ENCODE results near the gene CREB3L4.
A peak's percentile ranks its signal among the peaks of the same experiment; 100 is the strongest.

Gene CREB3L4

DNA sequence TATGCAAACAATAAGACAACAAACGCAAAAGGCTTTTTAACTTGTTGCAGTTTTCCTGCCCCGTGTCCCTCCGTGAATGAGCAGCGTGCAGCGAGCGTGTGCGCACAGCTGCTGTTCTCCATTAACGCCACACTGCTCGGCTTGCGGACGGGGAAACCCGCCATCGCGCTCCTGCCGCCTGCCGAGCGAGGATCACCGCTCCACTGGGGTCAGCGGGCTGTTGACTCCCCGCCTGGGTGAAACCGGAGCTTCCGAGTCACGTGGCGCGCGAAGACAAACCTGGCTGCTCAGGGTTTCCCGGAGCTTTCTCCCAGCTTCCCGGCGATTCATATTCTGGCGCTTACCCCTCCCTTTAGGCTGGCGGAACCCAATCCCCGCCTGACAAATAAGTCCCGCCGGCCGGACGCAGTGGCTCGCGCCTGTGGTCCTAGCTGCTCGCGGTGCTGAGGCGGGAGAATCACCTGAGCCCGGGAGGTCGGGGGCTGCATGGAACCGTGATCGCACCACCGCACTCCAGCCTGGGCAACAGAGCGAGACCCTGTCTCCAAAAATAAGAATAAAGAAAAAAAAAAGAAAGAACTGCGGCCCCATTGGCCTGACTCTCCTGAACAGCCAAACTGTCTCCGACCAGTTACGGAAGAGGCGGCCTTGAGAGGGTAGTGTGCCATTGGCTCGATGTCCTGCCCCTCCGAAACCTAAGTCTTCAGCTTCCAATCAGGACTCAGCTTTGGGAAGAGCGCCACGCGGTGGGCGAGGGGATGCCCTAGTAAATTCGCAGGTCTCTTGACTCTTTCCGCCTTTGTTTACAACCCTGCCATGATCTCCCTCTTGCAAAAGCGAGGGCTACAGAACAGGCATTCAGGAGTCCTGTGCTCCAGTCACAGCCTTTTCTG, at the start of gene CREB3L4:
Gene CREB3L4 (plus strand): TSS at position 796 of the 893 bp plus-strand sequence. CDS start 624 bp downstream, outside the sequence.
- DNase-seq (ENCODE audit: low read depth in 2 of 3, low spot score in 2 of 3): peak; percentile 55 to 67 (median 58)

DNA sequence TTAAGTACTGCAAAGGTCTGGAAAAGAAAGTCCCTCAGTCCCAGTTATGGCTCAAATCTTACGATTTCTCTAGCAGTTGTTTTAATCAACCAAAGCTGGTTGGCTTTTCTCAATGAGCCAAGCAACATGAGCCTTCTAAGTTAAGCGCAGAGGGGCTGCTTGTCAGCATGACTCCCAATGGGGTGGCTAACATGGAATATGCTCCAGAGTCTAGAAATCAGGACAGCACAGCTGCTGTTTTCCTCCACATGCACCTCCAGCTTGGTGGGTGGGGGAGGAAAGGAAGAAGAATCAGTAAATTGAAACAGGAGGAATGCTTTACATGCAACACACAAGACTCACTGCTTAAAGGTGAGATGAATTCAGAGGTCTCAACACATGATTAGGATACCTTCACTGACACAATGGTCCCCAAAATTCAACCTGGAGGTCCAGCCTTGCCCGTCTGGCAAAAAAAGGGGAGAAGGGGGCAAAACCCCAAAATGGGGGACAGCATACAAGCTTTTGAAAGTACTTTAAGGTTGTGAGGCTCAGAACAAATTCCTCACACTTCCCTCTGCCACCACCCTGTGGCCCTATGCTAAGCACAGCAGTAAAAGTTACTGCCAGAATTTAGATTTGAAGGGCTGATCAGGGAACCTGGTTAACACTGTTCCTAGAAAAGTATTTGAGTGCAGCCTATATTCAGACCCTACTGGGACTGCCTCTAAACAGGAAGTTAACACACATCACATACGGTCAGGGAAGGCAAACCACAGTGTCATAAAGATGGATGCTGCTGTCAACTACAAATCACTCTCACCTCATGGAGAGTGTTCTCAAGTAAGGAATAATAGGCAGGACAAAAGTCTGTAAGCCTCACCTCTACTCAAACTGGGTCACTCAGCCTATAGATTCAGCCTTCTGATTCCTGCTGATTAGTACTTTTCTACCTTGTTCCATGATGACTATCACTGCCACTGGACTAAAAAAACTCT, 47.5 kb upstream of the CREB3L4 start:
- no peak for DNase-seq (ENCODE audit: low read depth in 2 of 3, low spot score in 2 of 3)

DNA sequence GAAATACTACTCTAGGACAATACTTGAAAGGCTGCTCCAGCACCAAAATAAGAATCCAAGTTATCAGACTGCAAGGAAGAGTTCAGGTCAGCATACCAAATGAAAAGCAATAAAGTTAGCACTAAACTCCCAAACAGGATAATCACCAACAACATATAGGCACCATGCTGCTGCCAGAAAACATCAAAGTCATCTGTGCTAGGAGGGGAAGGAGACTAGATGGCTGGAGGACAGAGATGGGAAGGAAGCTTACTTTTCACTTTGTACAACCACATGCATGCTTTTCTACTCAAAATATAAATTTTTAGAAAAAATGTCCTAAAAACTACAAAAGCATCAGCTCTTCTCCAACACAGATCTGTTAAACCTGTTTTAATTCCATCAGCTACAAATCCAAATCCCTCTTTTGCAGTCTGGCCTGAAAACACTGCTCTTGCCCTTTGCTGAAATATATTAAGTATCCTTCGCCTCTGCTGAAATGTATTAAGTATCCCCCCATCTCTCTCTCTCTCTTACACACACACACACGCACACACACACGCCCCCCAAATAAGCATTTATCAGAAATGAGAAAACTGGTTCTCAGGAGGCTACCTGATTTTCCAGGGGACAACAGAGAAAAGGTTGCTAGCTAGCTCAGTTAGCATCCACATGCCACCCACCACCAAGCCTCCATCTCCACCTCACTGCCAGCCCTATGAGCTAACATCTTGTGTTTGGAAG, 46.5 kb upstream of the CREB3L4 start:
- peak in 1 of 3 experiments; percentile 15 for DNase-seq (ENCODE audit: low read depth in 2 of 3, low spot score in 2 of 3)

- DNase-seq (ENCODE audit: low read depth in 2 of 3, low spot score in 2 of 3): no peak
Observed at GRCh38 chr1:153921803-153922075, 46.0 kb upstream of the CREB3L4 start.

DNA sequence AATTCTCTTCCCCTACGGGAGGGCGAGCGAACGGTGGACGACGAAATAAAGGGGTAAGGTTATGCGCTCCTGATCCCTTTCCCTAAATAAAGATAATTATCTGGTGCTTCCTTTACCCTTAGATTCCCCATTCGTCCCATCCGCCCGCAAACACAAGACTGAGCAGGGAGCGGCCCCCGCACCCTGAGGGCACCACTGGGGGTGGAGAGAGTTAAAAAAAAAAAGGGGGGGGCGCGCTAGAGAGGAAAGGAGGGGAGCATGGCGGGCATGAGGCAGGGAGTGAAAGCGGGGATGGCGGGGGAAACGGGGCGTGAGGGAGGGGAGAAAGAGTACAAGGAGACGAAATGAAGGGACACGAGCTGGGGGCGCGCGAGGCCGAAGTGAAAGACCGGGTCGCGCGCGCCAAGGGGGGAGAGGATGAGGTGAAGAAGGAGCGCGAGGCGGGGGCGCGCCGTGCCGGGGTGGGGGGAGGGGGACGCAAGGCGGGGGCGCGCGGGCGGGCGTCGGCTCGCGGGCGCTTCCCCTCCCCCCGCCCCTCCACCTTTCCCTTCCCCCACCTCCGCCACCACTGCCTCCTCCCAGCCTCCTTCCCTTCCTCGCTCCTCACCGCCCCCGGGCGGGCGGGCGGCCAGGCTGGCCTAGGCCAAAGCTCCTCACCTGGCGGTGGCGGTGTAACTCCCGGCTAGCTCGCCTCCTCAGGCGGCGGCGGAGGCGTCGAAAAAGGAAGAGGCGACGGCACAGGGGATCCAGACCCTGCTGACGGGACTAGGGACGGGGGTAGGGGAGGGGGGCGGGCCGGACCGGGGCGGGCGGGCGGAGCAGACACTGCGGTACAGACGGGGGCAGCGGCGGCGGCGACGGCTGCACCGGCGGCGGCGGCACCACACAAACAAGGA, 45.4 kb upstream of the CREB3L4 start:
- DNase-seq (ENCODE audit: low read depth in 2 of 3, low spot score in 2 of 3): peak; percentile 48 to 62 (median 59)

GRCh38 chr1:153922972-153923925, 44.5 kb upstream of the CREB3L4 start, which contains the start of gene GATAD2B:
GATAD2B (minus strand) TSS chr1:153922972; CDS start chr1:153828347, 94,625 bp downstream.
- peak; percentile 94 to 99 (median 96) for DNase-seq (ENCODE audit: low read depth in 2 of 3, low spot score in 2 of 3)

- no peak for DNase-seq (ENCODE audit: low read depth in 2 of 3, low spot score in 2 of 3)
Observed at GRCh38 chr1:153926405-153926804, 41.3 kb upstream of the CREB3L4 start.

GRCh38 chr1:153928245-153928644, 39.5 kb upstream of the CREB3L4 start:
- DNase-seq (ENCODE audit: low read depth in 2 of 3, low spot score in 2 of 3): no peak

GRCh38 chr1:153928791-153929341, 38.8 kb upstream of the CREB3L4 start:
- no peak for DNase-seq (ENCODE audit: low read depth in 2 of 3, low spot score in 2 of 3)

DNA sequence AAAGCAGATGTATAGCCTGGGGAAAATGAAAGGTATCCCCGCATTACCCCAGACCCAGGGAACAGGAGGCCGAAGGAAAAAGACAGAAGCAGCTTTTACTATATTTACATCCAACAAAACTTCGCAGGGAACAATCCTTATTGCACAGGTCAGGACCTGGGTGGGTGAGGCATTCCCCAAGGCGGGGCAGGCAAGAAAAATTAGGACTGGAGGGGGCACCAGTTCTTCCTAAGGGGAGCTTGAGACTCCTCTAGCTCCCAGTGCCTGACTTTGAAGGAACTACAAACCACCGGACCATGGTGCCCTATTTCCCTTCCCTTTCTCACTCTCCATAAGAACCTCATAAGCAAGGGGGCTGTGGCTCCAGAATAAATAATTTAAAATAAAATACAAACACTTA, 38.3 kb upstream of the CREB3L4 start:
- DNase-seq (ENCODE audit: low read depth in 2 of 3, low spot score in 2 of 3): no peak

- no peak for DNase-seq (ENCODE audit: low read depth in 2 of 3, low spot score in 2 of 3)
Observed at GRCh38 chr1:153929981-153930948, 37.4 kb upstream of the CREB3L4 start.

- DNase-seq (ENCODE audit: low read depth in 2 of 3, low spot score in 2 of 3): no peak
Observed at GRCh38 chr1:153932156-153933131, 35.3 kb upstream of the CREB3L4 start.

DNA sequence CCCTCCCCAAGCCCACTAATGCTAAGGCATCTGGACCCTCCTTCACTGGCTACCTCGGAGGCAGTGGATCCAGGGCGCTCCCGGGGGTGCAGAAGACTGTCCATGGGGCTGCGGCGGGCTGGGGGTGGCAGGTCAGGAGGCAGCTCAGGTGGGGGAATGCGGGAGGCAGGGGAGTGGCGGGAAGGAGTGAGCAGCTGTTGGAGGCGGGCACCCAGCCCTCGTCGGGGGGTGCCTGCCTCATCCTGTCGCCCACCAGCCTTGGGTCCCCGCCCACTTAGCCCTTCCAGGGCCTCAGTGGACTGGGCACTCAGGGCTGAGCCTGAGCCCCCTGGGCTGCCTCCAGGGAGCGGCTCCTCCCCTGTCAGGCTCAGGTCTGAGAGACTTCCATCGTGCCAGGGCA, 34.3 kb upstream of the CREB3L4 start:
- no peak for DNase-seq (ENCODE audit: low read depth in 2 of 3, low spot score in 2 of 3)

GRCh38 chr1:153933955-153934354, 33.7 kb upstream of the CREB3L4 start:
- DNase-seq (ENCODE audit: low read depth in 2 of 3, low spot score in 2 of 3): no peak

DNA sequence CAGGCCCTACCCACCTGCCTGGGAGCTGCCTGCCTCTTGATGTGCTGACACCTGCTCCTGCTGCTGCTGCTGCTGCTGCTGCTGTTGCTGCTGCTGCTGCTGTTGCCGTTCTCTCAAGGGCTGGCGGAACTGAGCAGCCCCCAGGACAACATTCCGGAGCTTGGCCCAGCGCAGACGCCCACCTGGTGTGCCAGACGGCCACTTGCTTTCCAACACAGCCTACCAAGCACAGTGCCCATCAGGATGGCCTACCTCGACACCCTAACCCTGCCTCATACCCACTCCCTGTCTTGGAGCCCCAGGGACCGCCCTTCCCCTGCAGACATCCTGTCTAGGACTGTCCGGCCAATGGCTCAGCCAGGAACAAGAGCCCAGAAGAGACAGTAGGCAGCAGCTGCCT, 33.0 kb upstream of the CREB3L4 start:
- DNase-seq (ENCODE audit: low read depth in 2 of 3, low spot score in 2 of 3): no peak

Data from activated CD8-positive, alpha-beta memory T cell treated with anti-CD3 and anti-CD28 coated beads for 48 hours (primary cell).